Skin epidermis (tissue), 12 donors: Measurements from ENCODE around the gene MSI2.
"Not testable (repeated sequence)": the region's sequence is repeated elsewhere in the genome, so short reads cannot be mapped to it uniquely, and the experiment has no call there.

ENCODE experiments used
- H3K27ac ChIP-seq, 21 experiments: fragments of 200-600 bp; sonication (generic) in 11 of 21; one replicate each; pipeline ENCODE4 v1.5.0; 2020; ENCODE audit warnings: mild to moderate bottlenecking in 3 of 21, inconsistent platforms in 2 of 21, moderate library complexity in 2 of 21
- H3K4me3 ChIP-seq, 7 experiments: fragments of 200-600 bp; sonication (generic) in 2 of 7; one replicate each; pipeline ENCODE4 v1.5.0; 2020; ENCODE audit warnings: inconsistent platforms in 2 of 7, mild to moderate bottlenecking in 2 of 7, moderate library complexity in 1 of 7

The MSI2 gene

DNA sequence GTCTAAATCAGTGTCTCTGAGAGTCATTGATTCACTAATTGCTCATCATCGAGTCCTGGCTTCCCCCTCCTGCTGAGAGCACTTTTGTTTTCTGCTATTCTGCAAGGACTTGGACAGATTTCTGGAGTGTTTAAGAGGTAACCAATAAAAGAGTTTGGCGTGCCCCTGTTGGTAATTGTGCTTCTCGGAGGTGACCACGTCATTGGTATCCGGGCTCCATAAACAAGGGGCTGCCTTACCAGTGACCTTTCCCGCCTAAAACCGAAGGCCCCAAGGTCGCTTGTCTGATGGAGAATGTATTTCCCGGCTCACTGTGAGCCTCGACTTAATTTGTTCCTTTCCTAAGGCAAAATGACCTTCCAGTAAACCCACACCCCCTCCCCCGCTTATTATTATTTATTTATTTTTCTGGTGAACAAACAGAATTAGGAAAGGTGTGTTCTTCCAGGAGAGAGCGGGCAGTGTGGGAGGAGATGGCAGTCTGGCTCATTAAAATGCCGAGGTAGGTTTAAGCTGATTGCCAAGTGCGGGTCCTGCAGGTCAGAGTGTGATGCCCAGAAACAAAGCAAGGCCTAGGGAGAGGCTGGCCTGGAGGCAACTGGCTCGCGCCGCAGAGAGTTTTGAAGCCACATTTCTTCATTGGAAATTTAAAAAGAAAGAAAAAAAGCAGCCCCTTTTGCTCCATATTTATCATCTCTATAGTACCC is 30.2 kb downstream of the MSI2 start:
- H3K27ac ChIP-seq = no peak overlapping the region

DNA sequence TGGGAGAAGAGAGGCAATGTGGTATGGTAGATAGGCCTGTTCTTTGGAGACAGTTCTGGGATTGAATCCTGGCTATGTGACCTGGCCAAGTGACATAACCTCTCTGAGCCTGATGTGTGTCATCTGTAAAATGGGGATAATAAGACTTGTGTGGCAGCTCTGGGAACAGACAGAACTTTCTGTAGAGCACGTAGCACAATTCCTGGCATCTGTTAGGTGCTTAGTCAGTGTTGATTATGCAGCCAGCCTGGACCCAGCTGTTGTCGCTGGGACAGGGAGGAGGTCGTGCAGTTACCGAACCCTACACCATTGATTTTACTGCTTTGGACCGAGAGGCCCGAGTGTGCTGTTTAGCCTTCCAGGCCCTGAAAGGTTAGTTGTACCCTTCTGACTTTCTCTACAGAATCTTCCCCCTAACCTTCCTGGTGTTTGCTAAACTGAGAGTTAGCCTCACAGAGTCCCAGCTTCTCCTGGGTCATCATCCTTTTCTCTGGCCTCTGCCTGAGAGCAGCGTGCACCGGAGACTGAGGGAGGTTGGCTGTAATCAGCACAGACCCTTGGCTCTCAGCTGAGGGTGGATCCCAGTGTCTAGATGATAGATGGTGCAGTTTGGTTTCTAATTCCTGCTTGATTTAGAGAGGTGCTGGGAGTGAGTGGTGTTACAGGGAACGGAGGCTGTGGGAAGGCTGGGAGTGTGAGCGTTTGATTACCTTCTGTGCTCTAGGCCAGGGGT is 31.9 kb downstream of the MSI2 start:
- Histone ChIP-seq H3K27ac (no peak overlapping the region), H3K4me3 (no peak overlapping the region)

More for the DNA sequence above, 30.2 kb downstream of the MSI2 start:
- no peak overlapping the region for H3K4me3 ChIP-seq

DNA sequence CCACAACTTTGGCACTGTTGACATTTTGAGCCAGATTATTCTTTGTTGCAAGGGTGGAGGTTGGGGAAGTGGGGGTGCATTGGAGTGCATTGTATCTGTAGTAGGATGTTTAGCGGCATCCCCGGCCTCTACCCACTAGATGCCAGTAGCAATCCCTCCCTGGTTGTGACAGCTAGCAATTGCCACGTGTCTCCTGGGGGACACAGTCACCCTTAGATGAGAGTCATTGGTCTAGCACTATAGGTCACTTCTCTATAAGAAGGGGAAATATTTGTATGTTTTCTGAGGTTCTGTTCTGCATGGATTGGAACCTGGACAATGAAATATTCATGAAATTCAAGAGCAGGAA is 32.4 kb downstream of the MSI2 start:
- Histone ChIP-seq H3K27ac (no peak overlapping the region), H3K4me3 (no peak overlapping the region)

DNA sequence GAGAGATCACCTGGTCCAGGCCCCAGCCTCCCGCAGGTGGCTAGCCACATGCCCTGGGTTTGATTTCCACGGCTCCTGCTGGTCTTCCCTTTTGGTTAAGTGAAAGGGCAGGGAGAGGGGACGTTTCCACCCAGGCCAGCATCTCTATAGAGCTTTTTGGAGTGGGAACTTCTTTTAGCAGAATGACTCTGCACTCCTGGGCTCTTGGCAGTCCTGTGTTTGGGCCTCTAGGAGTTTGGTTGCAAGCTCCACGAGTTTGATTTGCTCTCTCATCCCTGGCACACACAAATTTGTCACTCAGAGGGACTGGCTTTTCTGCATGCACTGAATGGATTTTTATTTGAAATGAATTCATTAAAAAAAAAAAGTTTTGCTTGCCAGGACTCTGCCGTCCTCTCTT is 32.8 kb downstream of the MSI2 start:
- no peak overlapping the region for H3K27ac ChIP-seq

DNA sequence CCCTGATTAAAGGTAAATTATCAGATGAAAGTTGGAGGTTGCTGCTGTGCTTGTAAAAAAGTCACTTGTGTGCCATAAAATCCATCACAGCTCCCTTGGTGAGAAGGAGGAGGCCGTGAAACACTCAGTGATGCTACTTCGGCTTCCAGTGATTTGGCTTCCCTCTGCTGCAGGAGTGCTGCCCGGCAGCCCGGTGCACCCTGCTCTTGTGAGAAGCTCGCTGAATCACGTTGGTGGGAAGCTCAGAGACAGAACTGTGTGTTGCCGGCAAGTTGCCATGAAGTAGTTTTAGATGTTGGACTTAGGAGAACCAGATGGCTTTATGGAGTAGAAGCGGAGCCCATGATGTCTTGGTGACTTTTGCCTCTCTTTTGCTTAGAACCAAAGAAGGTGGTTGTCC is 33.3 kb downstream of the MSI2 start:
- no peak overlapping the region for H3K4me3 ChIP-seq
- no peak overlapping the region for H3K27ac ChIP-seq

More for the DNA sequence above, 32.8 kb downstream of the MSI2 start:
- no peak overlapping the region for H3K4me3 ChIP-seq

DNA sequence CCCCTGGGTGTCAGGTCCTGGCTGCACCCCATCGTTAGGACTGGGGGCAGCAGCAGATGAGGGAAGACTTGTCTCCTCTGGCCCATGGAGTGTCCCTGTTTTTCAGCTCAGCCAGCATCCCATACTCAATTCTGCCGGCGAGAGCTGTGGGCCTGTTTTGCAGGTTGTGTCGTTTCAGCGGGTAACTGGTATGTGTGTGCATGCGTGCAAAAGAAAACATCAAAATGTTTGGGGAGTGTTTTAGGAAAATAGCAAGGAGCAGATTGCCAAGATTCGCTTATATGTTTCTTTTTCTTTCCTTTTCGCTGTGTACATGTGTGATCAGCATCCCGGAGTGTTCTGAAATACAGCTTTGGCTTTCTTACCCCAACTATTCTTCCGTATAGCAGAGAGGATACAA is 34.7 kb downstream of the MSI2 start:
- Histone ChIP-seq H3K27ac (no peak overlapping the region), H3K4me3 (no peak overlapping the region)

DNA sequence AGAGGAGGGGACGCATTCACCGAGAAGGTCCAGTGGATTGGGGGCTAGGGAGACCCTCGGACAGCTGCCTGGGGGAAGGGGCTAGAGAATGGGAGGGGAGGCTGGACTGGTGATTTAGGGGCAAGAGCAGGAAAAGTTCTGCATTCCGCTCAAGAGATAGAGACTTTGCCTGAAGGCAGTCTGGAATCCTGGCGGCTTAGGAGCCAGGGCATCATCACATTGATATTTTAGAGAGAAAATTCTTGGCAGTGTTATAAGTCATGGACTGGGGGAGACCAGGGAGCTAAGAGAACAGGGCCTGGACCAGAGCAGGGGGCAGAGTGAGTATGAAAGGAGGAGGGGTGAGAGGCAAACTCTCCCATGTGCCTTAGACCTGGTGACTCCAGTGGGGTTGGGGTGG is 35.8 kb downstream of the MSI2 start:
- H3K27ac ChIP-seq = no peak overlapping the region
- H3K4me3 ChIP-seq = no peak overlapping the region

DNA sequence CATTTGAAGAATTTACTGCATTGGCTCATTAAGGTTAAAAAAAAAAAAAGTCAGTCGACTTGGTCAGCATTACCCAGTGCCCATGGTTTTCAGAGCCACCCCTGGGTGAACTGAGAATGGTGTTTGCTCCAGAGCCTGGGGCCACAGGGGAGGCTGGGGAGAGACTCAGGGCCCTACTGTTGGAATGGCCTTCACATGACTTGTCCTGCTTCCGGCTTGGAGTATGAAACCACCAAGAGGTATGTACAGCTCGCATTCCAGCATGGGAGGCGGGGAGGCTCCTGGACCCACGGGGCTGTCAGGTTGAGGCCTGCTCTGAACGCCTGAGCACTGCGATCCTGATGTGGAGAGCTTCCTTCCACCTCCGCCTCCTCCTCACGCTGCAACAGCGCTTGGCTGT is 36.8 kb downstream of the MSI2 start:
- no peak overlapping the region for H3K27ac ChIP-seq
- H3K4me3 ChIP-seq = no peak overlapping the region

DNA sequence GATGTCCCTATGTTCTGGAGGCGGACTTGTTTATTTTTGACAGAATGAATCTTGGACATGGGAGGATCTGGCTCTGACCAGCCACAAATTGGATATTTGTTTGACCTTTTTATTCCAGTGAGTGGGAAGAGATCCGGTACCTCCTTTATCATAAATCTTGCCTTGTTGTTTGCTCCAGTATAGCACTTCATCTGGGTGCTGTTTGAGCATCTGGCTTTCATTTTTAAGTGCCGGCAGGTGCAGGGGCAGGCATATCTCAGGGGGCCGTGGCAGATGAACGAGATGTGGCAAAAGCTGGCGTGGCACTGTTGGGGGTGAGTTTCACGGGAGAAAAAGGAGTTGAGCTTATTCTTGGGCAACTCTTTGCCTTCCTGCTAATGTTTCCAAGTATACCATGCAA is 37.8 kb downstream of the MSI2 start:
- Histone ChIP-seq H3K27ac (no peak overlapping the region), H3K4me3 (no peak overlapping the region)

DNA sequence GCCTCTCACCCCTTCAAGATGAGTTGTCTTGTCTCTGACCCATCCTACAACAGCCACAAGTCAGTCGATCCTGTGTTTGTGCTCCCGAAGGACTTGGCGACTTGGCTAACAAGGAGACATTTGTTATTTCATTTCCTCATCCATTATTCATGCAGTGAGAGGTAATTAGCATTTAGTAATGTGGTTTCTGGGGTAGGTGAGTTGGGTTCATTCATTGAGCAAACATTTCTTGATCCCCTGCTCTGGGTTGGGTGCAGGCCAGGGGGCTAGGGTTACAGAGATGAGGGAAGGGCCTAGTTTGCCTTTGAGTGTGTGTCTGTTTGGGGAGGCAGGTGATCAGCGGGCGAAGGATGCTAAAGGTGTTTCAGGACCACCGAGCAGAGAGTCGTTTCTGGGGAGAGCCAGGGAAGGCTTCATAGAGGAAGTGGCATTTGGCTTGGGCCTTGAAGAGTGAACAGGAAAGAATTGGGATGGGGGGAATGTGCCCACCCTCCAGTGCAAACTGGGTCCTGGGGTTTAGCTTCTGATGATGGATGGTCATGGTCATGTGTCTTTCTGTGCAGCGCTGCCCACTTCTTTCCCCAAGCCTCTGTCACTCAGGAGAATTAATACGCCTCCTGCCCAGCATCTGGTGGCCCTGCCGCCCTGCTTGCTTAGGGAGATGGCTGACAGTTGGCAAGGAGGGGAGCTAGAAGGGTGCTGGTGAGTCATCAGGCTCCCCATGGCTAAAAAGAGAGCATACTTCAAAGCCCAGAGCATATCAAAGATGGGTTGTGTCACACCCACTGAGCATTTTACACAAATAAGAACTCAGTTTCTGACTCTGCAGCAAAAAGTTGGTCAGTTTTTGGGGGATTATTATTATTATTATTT is 38.5 kb downstream of the MSI2 start:
- Histone ChIP-seq H3K4me3 (no peak overlapping the region), H3K27ac (no peak overlapping the region)

DNA sequence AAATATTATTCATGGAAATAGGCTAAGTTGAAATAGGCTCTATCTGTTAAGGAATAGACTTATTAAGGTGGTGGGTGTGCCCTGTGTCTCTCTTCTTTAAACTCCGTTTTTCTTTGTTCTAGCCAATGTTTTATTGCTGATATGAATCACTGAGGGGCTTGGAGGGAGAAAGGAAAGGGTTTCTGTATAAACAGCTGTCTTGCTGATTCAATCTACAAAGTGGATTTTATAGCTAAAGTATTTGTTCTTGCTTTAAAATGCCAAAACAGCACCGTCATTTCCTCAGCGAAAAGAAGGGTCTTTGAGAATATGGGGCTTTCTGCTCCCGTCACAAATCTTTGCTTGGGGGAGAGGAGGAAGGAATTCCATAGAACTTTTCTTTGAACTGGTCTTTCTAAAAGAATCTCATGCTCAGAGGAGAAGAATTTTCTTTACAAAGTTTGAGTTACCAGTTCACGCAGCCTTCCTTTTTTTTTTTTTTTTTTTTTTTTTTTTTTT is 39.3 kb downstream of the MSI2 start:
- Histone ChIP-seq H3K4me3 (no peak overlapping the region), H3K27ac (no peak overlapping the region)

DNA sequence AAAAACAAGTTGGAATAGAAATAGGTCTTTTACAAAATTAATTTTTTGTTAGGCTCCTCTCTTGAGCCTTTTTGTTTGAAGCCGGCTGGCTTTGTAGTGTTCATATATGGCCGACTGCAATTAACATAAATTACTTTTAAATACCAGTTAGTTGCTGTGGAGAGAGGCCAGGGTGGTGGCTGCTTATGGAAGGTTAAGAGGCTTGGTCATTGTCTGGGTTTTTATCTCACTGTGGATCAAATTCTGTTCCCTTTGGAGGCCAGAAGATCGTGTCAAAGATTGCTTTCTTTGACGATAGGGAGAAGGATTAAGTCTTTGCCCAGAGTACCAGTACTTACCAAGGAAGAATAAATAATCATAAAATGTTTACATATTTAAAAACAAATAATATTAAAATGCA is 39.9 kb downstream of the MSI2 start:
- H3K4me3 ChIP-seq = no peak overlapping the region
- H3K27ac ChIP-seq = no peak overlapping the region

DNA sequence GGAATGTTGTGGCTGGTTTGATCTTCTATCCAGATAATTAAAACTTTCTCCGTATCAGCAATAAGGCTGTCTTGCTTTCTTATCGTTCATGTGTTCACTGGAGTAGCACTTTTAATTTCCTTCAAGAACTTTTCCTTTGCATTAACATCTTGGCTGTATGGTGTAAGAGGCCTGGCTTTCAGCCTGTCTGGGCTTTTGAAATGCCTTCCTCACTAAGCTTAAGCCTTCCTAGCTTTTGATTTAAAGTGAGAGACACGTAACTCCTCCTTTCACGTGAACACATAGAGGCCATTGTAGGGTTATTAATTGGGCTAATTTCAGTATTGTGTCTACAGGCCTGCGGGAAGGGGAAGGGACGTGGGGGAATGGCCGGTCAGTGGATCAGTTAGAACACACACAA is 42.9 kb downstream of the MSI2 start:
- H3K27ac ChIP-seq = no peak overlapping the region
- no peak overlapping the region for H3K4me3 ChIP-seq

DNA sequence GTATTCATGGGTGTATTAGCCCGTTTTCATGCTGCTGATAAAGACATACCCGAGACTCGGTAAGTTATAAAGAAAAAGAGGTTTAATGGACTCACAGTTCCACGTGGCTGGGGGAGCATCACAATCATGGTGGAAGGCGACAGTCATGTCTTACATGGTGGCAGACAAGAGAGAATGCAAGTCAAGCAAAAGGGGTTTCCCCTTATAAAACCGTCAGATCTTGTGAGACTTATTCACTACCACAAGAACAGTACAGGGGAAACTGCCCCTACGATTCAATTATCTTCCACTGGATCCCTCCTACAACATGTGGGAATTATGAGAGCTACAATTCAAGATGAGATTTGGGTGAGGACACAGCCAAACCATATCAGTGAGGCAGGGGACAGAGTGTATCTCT is 44.3 kb downstream of the MSI2 start:
- H3K4me3 ChIP-seq = not testable (repeated sequence)

DNA sequence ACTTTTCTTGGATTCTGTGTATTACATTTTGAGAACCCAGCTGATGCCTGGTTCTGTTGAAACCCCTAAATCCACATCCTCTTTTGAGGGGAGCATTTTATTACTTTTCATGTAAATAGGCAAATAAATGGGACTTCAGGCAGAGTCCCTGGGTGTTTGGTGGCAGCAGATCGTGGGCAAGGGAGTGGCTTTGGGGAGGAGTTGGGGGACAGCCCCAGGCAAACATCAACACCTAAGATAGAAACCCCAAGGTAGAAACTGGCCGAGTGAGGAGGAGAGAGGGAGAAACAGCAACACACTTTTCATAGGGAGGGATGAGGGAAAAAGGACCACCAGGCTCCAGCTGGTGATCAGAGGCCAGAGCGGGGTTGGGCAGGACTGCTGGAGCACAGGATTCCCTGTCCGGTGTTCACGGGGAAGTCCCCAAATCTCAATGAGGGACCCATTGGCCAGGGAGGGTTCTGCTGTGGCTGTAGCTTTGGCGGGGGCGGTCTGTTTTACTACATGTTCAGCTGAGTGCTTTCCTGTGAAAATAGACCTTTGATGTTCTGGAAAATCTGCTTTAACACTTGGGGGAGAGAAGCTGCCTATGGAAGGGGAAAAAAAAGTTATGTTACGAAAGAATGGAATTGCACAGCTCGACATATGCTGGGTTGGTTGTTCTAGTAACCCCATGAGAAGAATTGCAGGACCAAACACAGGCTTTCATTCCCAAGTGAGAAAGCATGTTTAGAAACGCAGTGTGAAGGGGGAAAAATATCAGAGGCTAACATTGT is 46.6 kb downstream of the MSI2 start:
- H3K27ac ChIP-seq = no peak overlapping the region
- H3K4me3 ChIP-seq = no peak overlapping the region

More for the DNA sequence above, 44.3 kb downstream of the MSI2 start:
- not testable (repeated sequence) for H3K27ac ChIP-seq

DNA sequence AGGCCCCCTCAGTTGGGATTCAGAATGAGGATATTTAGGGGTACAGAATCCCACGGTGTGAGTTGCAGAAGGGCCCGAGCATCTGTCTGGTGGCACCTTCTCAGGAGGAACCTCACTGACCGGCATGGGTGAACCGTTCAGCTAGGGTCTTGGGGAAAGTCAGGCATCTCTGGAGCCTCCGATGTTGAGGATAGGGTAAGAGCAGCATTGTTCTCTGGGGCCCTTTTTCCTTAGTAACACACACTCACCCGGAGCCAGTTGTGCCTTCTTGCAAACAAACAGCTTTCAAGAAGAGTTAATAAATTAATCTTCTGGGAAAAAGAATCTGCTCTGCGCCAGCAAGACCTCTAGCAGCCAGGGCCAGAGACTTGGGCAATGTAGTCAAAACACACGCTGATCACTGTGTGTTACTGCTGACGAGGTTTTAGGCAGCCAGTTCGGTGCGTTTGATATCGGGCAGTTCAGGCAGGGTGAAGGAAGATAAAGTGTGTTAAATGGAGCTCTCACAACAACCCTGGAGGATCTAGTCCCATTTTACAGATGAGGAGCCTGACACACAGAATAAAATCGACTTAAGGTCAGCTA is 48.9 kb downstream of the MSI2 start:
- Histone ChIP-seq H3K4me3 (no peak overlapping the region), H3K27ac (no peak overlapping the region)

DNA sequence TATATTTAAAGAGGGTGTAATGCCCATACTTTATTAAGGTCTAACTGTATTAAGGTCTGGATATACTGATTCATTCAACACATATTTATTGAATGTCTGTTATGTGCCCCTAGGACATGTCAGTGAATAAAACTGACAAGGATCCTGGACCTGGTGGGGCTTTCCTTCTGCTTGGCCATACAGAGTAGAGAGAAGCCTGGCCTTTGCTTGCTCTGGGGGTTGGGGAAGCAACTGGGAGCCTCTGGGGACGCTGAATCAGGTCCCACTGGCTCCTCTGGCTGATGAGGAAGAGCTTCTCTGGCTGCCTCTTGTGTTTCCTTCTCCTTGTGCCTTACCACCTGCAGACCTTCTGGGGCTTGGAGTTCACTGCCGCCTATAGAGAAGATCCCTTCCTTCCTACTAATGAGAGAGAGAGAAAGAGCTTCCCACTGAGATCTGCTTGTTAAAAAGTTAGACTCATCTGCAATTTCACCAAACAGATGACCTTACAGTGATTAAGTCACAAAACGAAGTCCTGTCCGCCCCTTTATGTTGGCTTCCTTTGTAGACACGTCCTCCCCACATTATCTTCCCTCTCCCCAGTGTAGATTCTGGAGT is 49.7 kb downstream of the MSI2 start:
- no peak overlapping the region for H3K27ac ChIP-seq

DNA sequence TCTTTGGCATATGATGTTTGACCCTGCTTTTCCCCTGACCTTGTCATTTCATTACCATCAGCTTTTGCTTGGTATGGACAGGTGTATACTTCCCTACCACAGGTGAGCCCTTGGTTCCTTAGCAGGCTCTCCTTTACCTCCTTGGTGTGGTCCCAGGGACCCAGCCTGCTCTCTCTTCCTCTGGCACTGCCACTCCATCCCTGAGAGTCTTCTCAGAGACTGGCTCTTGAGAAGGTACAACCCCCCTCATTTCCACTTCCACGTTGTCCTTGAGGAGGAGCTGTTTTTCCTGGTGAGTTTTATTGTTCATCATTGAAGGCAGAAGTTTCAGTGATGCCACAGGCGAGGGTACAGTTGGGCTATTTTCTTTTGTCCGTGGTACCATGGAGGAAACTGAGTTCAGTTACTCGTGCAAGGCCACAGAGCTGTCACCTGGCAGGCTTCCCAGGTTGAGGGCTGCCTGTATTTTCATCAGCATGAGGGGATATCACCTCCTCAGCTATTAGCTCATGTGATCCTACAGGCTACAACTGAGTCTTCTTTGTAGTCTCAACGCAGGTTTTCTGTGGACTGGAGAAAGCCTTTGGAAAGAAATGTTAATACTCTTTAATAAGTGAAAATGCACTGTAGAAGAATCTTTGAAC is 52.3 kb downstream of the MSI2 start:
- no peak overlapping the region for H3K27ac ChIP-seq

More for the DNA sequence above, 49.7 kb downstream of the MSI2 start:
- no peak overlapping the region for H3K4me3 ChIP-seq

DNA sequence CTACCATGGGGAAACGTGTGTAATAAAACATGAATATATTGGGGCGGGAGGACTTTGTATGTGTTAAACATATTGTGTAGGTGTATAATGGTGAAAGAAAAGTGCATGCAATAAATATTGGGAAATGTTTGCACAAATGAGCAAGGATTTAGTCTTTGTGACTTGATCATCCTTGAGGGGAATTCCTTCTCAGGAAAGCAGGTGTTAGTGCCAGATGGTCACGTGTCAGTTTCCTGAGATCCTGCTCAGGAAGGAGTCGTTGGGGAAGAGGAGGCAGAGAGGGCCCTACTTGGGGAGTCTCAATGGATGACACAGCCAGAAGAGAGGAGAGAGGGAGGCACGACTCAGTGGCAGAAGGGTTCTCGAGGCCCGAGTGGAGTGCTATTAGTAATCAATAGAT is 53.2 kb downstream of the MSI2 start:
- H3K27ac ChIP-seq = no peak overlapping the region
- no peak overlapping the region for H3K4me3 ChIP-seq

More for the DNA sequence above, 52.3 kb downstream of the MSI2 start:
- no peak overlapping the region for H3K4me3 ChIP-seq
